ENCODE measurements around the gene TBC1D13.

- TF ChIP-seq CTCF (conservative IDR thresholded peaks at IDR 0.05 in 1 of 2, IDR thresholded peaks at IDR 0.05 in 1 of 2; ENCODE audit: extremely low read depth in 1 of 2, insufficient read depth in 1 of 2, low read depth in 1 of 2, low read length in 2 of 2): no peak
- TF ChIP-seq EZH2 (IDR thresholded peaks at IDR 0.05; ENCODE audit: borderline replicate concordance, low read length): no peak
Observed at GRCh38 chr9:128785427-128785826, 1.6 kb upstream of the TBC1D13 start.

All from mammary epithelial cell (primary cell).